Stimulated activated CD4-positive, alpha-beta T cell treated with anti-CD3 and anti-CD28 coated beads, Interleukin-4, amount 100 ng/mL, for 24 hours (primary cell): ENCODE measurements around the gene LMNA.
"Not testable (repeated sequence)": the region's sequence is repeated elsewhere in the genome, so short reads cannot be mapped to it uniquely, and the experiment has no call there.

Experiments used
- DNase-seq: peaks from one replicate; pipeline ENCODE4 v3.0.0-alpha.2; 2020

The LMNA gene

GRCh38 chr1:156122519-156123355 lies 8.2 kb downstream of the LMNA start:
- no peak for DNase-seq

- DNase-seq, result peak; percentile 68
Observed at GRCh38 chr1:156123356-156124196, 9.1 kb downstream of the LMNA start.

GRCh38 chr1:156124557-156125483 lies 10.3 kb downstream of the LMNA start:
- DNase-seq, result no peak

- not testable (repeated sequence) for DNase-seq
Observed at GRCh38 chr1:156125544-156125943, 11.0 kb downstream of the LMNA start.

- DNase-seq, result peak; percentile 50
Observed at GRCh38 chr1:156126043-156126629, 11.6 kb downstream of the LMNA start.

DNA sequence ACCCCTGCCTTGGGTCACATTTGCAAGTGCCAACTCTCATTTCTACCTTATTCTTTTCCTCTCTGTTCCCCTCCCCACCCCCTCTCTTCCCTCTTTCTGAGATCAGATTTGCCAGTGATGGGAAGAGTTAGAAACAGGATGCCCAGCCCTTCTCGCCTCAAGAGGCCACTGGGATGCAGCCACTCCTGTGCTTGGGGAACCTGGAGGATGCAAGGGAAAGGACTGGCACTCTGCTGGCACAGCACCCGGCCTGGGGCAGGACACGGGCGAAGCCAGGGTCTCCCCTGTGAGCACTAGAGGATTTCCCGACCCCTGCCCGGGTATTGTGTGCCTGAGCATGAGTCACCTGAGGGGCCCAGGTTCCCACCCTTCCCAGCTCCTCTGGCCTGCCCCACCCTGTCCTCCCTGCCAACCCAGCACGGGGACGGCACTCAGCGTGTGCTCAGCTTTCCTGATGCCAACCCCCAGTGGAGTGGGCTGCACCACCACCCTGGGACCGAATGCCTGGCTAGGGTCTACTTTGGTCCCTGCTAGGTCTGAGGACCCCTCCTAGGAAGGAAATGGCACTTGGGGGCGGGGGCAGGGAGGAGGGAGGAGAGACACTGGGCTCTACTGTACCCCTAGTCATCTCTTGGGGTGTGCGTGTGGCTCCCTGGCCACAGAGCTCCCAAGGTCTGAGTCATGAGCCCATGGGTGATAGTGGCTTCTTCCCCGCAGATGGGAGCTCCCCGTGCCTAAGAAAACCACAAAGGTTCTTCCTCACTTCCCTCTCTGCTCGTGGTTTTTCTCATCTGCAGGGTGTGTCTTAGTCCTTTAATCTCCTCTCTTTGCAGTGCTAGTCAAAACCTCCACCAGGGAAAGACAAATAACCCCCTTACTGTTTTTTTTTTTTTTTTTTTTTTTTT lies 12.4 kb downstream of the LMNA start:
- peak; percentile 86 for DNase-seq

DNA sequence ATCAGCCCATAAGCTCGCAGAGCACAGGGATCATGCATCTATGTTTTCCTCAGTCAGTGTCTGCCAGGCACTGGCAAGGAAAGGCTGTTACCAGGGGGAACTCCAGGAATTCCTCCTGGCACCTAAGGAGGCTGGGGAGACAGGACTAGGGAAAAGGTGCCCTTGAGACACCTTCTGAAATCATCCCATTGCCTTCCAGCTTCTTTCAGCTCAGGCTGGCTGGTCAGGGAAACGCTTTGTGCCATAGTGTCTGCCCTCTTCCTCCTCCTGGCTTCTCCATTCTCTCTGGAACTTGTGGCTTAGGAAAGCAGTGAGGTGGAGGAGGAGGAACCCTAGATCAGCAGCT lies 13.8 kb downstream of the LMNA start:
- no peak for DNase-seq

DNA sequence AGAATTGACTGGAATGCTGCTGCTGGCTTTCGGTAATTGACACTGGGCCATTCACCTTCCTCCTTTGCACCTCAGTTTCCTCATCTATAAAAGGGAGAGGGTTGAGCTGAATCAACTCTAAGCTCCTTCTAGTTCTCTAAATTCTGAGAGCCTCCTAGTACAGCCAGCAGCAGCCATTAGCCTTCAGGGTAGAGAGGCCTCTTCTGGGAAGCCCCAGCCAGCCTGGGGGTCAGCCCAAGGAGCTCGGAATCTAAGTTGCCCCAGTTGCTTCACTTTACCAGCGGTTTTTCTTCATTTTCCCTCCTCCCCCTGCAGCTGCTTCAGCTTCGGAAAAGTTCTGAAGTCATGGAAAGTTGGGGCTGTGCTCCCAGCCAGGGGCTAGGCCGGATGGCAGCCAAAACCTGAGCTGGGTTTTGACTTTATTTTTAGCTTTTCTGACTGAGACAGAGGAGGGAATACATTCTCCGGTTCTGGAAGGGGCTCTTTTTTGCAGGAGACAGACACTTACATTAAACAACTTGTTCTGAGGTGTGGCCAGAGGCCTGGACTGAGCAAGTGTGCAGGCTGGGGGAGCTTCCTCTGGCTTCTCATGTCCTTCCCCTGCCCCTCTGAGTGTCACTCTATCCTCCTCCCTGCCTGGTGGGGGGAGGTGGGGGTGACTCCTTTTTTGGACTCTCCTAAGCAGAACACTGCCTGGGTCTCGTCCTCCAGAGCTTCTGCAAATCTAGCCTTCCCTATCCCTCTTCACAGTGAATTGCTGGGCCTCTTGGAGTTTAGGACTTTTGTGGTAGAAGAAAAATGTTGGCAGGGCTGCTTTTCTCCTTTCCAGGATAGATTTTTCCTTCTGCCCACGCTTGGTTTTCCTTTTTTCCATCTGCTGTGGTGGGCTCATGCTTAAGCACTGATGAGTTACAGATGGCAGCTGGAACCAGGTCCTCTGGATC lies 14.4 kb downstream of the LMNA start:
- no peak for DNase-seq

GRCh38 chr1:156129687-156130577 lies 15.4 kb downstream of the LMNA start:
- DNase-seq, result peak; percentile 86

DNA sequence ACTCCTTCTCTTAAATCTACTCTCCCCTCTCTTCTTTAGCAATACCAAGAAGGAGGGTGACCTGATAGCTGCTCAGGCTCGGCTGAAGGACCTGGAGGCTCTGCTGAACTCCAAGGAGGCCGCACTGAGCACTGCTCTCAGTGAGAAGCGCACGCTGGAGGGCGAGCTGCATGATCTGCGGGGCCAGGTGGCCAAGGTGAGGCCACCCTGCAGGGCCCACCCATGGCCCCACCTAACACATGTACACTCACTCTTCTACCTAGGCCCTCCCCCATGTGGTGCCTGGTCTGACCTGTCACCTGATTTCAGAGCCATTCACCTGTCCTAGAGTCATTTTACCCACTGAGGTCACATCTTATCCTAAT lies 16.0 kb downstream of the LMNA start:
- no peak for DNase-seq

GRCh38 chr1:156134716-156135435 lies 20.4 kb downstream of the LMNA start:
- DNase-seq, result no peak

GRCh38 chr1:156135930-156136871 lies 21.7 kb downstream of the LMNA start:
- DNase-seq, result no peak

DNA sequence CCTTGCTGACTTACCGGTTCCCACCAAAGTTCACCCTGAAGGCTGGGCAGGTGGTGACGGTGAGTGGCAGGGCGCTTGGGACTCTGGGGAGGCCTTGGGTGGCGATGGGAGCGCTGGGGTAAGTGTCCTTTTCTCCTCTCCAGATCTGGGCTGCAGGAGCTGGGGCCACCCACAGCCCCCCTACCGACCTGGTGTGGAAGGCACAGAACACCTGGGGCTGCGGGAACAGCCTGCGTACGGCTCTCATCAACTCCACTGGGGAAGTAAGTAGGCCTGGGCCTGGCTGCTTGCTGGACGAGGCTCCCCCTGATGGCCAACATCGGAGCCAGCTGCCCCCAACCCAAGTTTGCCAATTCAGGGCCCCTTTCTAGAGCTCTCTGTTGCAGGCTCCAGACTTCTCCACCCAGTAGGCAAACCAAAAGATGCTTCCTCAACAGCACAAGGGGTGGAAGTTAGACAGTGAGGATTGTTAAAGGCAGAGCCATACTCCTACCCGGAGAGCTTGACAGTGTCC lies 22.5 kb downstream of the LMNA start:
- no peak for DNase-seq

- DNase-seq, result no peak
Observed at GRCh38 chr1:156138458-156138867, 24.0 kb downstream of the LMNA start.

GRCh38 chr1:156140879-156141707 lies 26.6 kb downstream of the LMNA start:
- peak; percentile 41 for DNase-seq
